Neural cell (in vitro differentiated cells): ENCODE measurements around the gene DDTL.

Source experiments
- EP300 ChIP-seq: fragments of 450-650 bp; conservative IDR thresholded peaks from 2 replicates; pipeline ENCODE4 v1.6.1; 2014; ENCODE audit warnings: antibody characterized with exemption, mild to moderate bottlenecking, moderate library complexity; ENCODE audit not compliant: poor library complexity, severe bottlenecking
- EZH2 ChIP-seq: fragments of 200-600, 300-800 bp; shearing (Covaris generic), sonication (generic); IDR thresholded peaks from 2 replicates; pipeline ENCODE4 v1.6.1; 2014; ENCODE audit warnings: antibody characterized with exemption, low read length, borderline replicate concordance, mild to moderate bottlenecking; ENCODE audit not compliant: insufficient read depth, poor library complexity, severe bottlenecking
- MXI1 ChIP-seq: fragments of 450-650 bp; conservative IDR thresholded peaks from 2 replicates; pipeline ENCODE4 v1.6.1; 2014; ENCODE audit warnings: antibody characterized with exemption, mild to moderate bottlenecking; ENCODE audit not compliant: poor library complexity, severe bottlenecking
- POLR2AphosphoS5 ChIP-seq: IDR thresholded peaks from 2 replicates; pipeline ENCODE4 v1.6.1; 2012
- RAD21 ChIP-seq: fragments of 450-650 bp; conservative IDR thresholded peaks from 2 replicates; pipeline ENCODE4 v1.6.1; 2014; ENCODE audit warnings: antibody characterized with exemption, mild to moderate bottlenecking, moderate library complexity
- SMC3 ChIP-seq: fragments of 450-650 bp; conservative IDR thresholded peaks from 2 replicates; pipeline ENCODE4 v1.6.1; 2014; ENCODE audit warnings: antibody characterized with exemption, mild to moderate bottlenecking, moderate library complexity; ENCODE audit not compliant: poor library complexity
- TAF1 ChIP-seq: IDR thresholded peaks from 2 replicates; pipeline ENCODE4 v1.6.1; 2012; ENCODE audit warnings: low read depth
- TF ChIP-seq, protein P1 (sequence below): fragments of 450-650 bp; IDR thresholded peaks from 2 replicates; pipeline ENCODE4 v1.5.1; 2014; ENCODE audit warnings: antibody characterized with exemption, mild to moderate bottlenecking, moderate library complexity; ENCODE audit not compliant: poor library complexity, severe bottlenecking
- TF ChIP-seq, protein P2 (sequence below): IDR thresholded peaks from 2 replicates; pipeline ENCODE4 v1.6.1; 2012; ENCODE audit warnings: borderline replicate concordance

DNA sequence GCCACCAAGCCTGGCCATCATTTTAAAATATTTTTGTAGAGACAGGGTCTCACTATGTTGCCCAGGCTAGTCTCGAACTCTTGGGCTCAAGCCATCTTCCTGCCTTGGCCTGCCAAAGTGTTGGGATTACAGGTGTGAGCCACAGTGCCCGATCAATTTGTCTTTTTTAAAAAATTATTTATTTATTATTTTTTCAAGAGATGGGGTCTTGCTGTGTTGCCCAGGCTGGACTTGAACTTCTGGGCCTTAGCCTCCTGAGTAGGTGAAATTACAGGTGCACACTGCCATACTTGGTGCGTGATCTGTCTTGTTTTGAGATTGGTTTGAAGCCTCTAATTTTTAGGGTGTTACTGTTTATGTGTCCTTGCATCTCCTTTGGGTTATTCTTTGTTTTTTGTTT lies 54.6 kb downstream of the DDTL start:
- TF ChIP-seq EZH2 (no peak), EP300 (no peak), POLR2AphosphoS5 (no peak), SMC3 (no peak), MXI1 (no peak), TAF1 (no peak), RAD21 (no peak)
- TF ChIP-seq, protein P1, sequence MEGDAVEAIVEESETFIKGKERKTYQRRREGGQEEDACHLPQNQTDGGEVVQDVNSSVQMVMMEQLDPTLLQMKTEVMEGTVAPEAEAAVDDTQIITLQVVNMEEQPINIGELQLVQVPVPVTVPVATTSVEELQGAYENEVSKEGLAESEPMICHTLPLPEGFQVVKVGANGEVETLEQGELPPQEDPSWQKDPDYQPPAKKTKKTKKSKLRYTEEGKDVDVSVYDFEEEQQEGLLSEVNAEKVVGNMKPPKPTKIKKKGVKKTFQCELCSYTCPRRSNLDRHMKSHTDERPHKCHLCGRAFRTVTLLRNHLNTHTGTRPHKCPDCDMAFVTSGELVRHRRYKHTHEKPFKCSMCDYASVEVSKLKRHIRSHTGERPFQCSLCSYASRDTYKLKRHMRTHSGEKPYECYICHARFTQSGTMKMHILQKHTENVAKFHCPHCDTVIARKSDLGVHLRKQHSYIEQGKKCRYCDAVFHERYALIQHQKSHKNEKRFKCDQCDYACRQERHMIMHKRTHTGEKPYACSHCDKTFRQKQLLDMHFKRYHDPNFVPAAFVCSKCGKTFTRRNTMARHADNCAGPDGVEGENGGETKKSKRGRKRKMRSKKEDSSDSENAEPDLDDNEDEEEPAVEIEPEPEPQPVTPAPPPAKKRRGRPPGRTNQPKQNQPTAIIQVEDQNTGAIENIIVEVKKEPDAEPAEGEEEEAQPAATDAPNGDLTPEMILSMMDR, result no peak
- TF ChIP-seq, protein P2, sequence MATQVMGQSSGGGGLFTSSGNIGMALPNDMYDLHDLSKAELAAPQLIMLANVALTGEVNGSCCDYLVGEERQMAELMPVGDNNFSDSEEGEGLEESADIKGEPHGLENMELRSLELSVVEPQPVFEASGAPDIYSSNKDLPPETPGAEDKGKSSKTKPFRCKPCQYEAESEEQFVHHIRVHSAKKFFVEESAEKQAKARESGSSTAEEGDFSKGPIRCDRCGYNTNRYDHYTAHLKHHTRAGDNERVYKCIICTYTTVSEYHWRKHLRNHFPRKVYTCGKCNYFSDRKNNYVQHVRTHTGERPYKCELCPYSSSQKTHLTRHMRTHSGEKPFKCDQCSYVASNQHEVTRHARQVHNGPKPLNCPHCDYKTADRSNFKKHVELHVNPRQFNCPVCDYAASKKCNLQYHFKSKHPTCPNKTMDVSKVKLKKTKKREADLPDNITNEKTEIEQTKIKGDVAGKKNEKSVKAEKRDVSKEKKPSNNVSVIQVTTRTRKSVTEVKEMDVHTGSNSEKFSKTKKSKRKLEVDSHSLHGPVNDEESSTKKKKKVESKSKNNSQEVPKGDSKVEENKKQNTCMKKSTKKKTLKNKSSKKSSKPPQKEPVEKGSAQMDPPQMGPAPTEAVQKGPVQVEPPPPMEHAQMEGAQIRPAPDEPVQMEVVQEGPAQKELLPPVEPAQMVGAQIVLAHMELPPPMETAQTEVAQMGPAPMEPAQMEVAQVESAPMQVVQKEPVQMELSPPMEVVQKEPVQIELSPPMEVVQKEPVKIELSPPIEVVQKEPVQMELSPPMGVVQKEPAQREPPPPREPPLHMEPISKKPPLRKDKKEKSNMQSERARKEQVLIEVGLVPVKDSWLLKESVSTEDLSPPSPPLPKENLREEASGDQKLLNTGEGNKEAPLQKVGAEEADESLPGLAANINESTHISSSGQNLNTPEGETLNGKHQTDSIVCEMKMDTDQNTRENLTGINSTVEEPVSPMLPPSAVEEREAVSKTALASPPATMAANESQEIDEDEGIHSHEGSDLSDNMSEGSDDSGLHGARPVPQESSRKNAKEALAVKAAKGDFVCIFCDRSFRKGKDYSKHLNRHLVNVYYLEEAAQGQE, result no peak
